ENCODE measurements around the gene GLYATL3. TPM values are rescaled to one million over a fixed set of nuclear protein-coding genes. Genes with fewer than 3 reads are reported as not detected.
A peak's percentile ranks its signal among the peaks of the same experiment; 100 is the strongest.

GLYATL3 gene
- total and polyA plus RNA-seq, 8 donors = not detected

DNA sequence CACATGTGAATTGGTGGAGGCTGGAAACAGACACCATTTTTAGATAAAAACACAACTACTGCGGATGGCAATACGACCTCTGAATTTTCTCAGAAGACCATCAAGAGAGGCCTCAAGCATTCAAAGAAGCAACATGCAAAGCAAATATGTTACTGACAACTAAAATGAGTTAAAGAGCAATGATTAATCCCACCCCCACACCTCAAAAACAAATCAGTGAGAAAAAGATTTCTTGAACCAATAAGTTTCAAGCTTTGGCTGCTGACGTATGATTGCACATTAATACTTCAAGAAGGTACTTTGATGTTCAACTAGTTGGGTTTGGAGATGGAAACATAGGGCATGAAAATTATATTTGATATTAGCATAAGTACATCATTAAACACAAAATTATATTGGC lies 37.7 kb upstream of the GLYATL3 start:
- Histone ChIP-seq H3K4me3 (peak overlapping the region; percentile 71 to 83 (median 78)), H3K4me1 (peaks cover 12 to 57% (median 34%) of the 10 kb centered on the region in 4 donors), H3K27me3 (no peaks in the 10 kb centered on the region), H3K36me3 (peaks cover 0 to 22% (median 17%) of the 10 kb centered on the region in 4 donors), H3K27ac (peak overlapping the region in 4 of 5 donors; percentile 84 to 96 (median 86)), H3K9me3 (no peaks in the 10 kb centered on the region)
- WGBS, 5 donors = 30 to 41% (median 34%) methylated on average over 3 of the region's 3 CpGs
- TF ChIP-seq, protein P1, sequence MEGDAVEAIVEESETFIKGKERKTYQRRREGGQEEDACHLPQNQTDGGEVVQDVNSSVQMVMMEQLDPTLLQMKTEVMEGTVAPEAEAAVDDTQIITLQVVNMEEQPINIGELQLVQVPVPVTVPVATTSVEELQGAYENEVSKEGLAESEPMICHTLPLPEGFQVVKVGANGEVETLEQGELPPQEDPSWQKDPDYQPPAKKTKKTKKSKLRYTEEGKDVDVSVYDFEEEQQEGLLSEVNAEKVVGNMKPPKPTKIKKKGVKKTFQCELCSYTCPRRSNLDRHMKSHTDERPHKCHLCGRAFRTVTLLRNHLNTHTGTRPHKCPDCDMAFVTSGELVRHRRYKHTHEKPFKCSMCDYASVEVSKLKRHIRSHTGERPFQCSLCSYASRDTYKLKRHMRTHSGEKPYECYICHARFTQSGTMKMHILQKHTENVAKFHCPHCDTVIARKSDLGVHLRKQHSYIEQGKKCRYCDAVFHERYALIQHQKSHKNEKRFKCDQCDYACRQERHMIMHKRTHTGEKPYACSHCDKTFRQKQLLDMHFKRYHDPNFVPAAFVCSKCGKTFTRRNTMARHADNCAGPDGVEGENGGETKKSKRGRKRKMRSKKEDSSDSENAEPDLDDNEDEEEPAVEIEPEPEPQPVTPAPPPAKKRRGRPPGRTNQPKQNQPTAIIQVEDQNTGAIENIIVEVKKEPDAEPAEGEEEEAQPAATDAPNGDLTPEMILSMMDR (IDR thresholded peaks at IDR 0.05) = no peak
- TF ChIP-seq EP300 (IDR thresholded peaks at IDR 0.05) = no peak
- no peak for TF ChIP-seq POLR2A (IDR thresholded peaks at IDR 0.05)
- no peak for TF ChIP-seq POLR2AphosphoS5 (IDR thresholded peaks at IDR 0.05)
- intact Hi-C loops (cut with DNase I; ENCODE audit: low total_unique reads) = no loop called here
- peak in 1 of 2 donors; percentile 37 for DNase-seq

DNA sequence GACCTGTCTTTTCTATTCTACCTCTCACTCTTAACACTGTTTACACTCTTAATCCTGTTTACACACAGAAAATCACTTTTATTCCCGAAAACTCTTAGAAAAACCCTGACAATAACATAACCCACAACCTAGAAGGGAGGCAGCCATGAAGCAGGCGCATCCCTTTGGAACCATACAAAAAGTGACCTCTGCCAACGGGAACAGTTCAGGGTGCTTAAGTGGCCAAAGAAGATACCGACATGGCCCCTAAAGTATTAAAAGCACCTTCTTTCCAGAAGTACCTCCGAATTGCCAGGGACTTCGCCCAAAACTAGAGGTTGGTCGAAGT lies 37.2 kb upstream of the GLYATL3 start:
- H3K9me3 ChIP-seq = no peaks in the 10 kb centered on the region
- H3K27ac ChIP-seq = peak overlapping the region; percentile 73 to 96 (median 86)
- peaks cover 12 to 57% (median 34%) of the 10 kb centered on the region in 4 donors for H3K4me1 ChIP-seq
- peak overlapping the region; percentile 71 to 83 (median 78) for H3K4me3 ChIP-seq
- intact Hi-C loops (cut with DNase I; ENCODE audit: low total_unique reads) = no loop called here
- peak in 1 of 2 donors; percentile 35 for DNase-seq
- TF ChIP-seq, protein P1 (IDR thresholded peaks at IDR 0.05) = no peak
- TF ChIP-seq POLR2AphosphoS5 (IDR thresholded peaks at IDR 0.05) = no peak
- TF ChIP-seq POLR2A (IDR thresholded peaks at IDR 0.05) = no peak
- no peak for TF ChIP-seq EP300 (IDR thresholded peaks at IDR 0.05)
- peaks cover 0 to 18% (median 13%) of the 10 kb centered on the region in 4 donors for H3K36me3 ChIP-seq
- no peaks in the 10 kb centered on the region for H3K27me3 ChIP-seq
- 0 to 2% (median 1%) methylated on average over 7 of the region's 7 CpGs for WGBS, 5 donors

DNA sequence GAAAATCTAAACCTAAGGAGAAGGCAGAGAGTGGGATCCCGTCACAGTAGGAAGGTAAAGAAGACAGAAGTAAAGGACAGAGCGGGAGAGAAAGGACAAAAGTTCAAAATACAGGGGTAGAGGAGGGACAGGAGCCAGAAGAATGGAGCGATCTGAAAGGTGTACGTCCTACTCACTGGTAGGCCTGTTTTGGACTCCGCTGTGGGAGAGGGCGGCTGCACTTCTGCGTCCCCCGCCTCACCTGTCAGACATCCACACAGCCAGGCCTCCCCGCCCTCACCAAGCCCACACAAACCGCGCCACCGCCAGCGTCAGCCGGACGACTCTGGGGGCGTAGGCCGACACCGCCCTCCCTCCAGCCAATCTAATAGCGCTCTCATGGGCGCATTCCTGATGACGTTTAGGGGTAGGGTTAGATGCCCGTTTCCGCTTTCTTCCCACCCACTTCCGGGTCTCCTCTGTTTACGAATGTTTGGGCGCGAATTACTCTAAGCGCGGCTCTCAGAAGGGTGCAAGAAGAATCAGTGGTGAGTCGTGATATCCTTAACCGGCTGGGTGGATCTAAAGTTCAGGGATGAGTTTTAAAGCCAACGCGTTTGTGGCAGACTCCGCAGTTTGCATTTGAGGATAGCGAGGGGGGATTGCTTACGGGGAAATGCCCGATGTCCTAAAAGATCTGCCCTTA lies 36.7 kb upstream of the GLYATL3 start, which contains the start of the genes CENPQ and MMUT:
Gene CENPQ, plus strand, starts transcription at position 444 of the 685 bp plus-strand sequence. CDS start 6,807 bp downstream, outside the sequence.
Gene MMUT, minus strand, starts transcription at position 327 of the 685 bp plus-strand sequence. CDS start 3,787 bp downstream, outside the sequence.
- Histone ChIP-seq H3K4me3 (peak within 1 kb of the TSS; percentile 71 to 83 (median 78)), H3K27ac (peak within 1 kb of the TSS; percentile 73 to 96 (median 86)), H3K4me1 (peaks cover 12 to 57% (median 34%) of the 10 kb centered on the region in 4 donors), H3K27me3 (no peaks in the 10 kb centered on the region), H3K36me3 (peaks cover 0 to 12% (median 7%) of the 10 kb centered on the region in 4 donors), H3K9me3 (no peaks in the 10 kb centered on the region)
- TF ChIP-seq POLR2A (IDR thresholded peaks at IDR 0.05) (peak in 2 of 4 donors; percentile 49 to 61), EP300 (IDR thresholded peaks at IDR 0.05) (no peak), POLR2AphosphoS5 (IDR thresholded peaks at IDR 0.05) (peak; percentile 93 to 97 (median 95))
- TF ChIP-seq, protein P1 (IDR thresholded peaks at IDR 0.05) = no peak
- peak; percentile 94 to 99 for DNase-seq
- WGBS, 5 donors = 0 to 1% (median 0%) methylated on average over 37 of the region's 37 CpGs
- intact Hi-C loops (cut with DNase I; ENCODE audit: low total_unique reads) = no loop called here

DNA sequence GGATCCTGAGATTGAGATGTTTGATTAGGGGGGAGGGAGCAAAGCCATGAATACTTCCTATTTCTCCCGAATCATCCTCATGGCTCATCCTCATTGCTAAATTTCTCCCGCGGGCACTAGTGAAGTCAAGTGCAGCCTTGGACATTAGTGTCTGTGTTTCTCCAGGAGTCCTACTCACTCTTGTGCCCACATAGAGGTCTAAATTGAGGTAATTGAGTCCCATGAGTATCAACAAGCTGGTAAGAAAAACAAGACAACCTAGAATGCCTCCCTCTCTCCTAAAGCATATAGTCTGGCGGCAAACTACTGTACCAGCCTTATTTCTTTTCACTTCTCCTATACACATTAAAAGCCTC lies 36.1 kb upstream of the GLYATL3 start:
- H3K27ac ChIP-seq = peak overlapping the region in 4 of 5 donors; percentile 84 to 96 (median 86)
- H3K4me3 ChIP-seq = peak overlapping the region; percentile 71 to 83 (median 78)
- intact Hi-C loops (cut with DNase I; ENCODE audit: low total_unique reads) = no loop called here
- TF ChIP-seq POLR2A (IDR thresholded peaks at IDR 0.05) (no peak), EP300 (IDR thresholded peaks at IDR 0.05) (no peak), POLR2AphosphoS5 (IDR thresholded peaks at IDR 0.05) (no peak)
- TF ChIP-seq, protein P1 (IDR thresholded peaks at IDR 0.05) = no peak
- no peaks in the 10 kb centered on the region for H3K9me3 ChIP-seq
- 0 to 3% (median 0%) methylated on average over 4 of the region's 4 CpGs for WGBS, 5 donors
- peaks cover 0 to 7% (median 5%) of the 10 kb centered on the region in 4 donors for H3K36me3 ChIP-seq
- H3K4me1 ChIP-seq = peaks cover 12 to 57% (median 34%) of the 10 kb centered on the region in 4 donors
- no peaks in the 10 kb centered on the region for H3K27me3 ChIP-seq
- no peak for DNase-seq
